CD14-positive monocyte (primary cell): ENCODE results near the gene PROB1. TPM values are rescaled to one million over a fixed set of nuclear protein-coding genes. Genes with fewer than 3 reads are reported as not detected.

Experiments
- DNase-seq, 3 donors: peaks; one replicate each; pipeline ENCODE4 v3.0.0-alpha.2; 2011 to 2022
- H2AFZ ChIP-seq: 2 replicates; pipeline ENCODE4 v1.6.0; 2012; ENCODE audit warnings: mild to moderate bottlenecking, low read depth, low read length, inconsistent platforms; ENCODE audit not compliant: insufficient read depth, poor library complexity, severe bottlenecking
- H3K27ac ChIP-seq, 2 donors: 1 replicate in 1 of 2; 2 replicates in 1 of 2; pipeline ENCODE4 v1.5.1; 2012 to 2013; ENCODE audit warnings: low read length in 2 of 2, control low read depth in 1 of 2, inconsistent platforms in 1 of 2, low read depth in 1 of 2, mild to moderate bottlenecking in 1 of 2
- H3K27me3 ChIP-seq, 2 donors: one replicate each; pipeline versions ENCODE4 v1.6.0 to v1.6.1; 2011 to 2013; ENCODE audit warnings: low read length in 2 of 2; ENCODE audit not compliant: control insufficient read depth in 2 of 2, insufficient read depth in 2 of 2
- H3K36me3 ChIP-seq, 2 donors: replicated peaks in 1 of 2; 1 replicate in 1 of 2; 2 replicates in 1 of 2; pipeline versions ENCODE4 v1.5.1 to v1.6.1; 2012 to 2013; ENCODE audit warnings: low read length in 2 of 2, control low read depth in 1 of 2, inconsistent platforms in 1 of 2, mild to moderate bottlenecking in 1 of 2; ENCODE audit not compliant: insufficient read depth in 2 of 2, control insufficient read depth in 1 of 2
- H3K4me1 ChIP-seq, 2 donors: 1 replicate in 1 of 2; 2 replicates in 1 of 2; pipeline versions ENCODE4 v1.5.1 to v1.6.1; 2012 to 2013; ENCODE audit warnings: low read length in 2 of 2, control low read depth in 1 of 2, inconsistent platforms in 1 of 2, mild to moderate bottlenecking in 1 of 2, moderate library complexity in 1 of 2; ENCODE audit not compliant: insufficient read depth in 2 of 2, control insufficient read depth in 1 of 2
- H3K4me2 ChIP-seq: replicated peaks from 2 replicates; pipeline ENCODE3; 2012; ENCODE audit warnings: low read length, moderate library complexity, mild to moderate bottlenecking; ENCODE audit not compliant: poor library complexity, severe bottlenecking; ENCODE audit errors: extremely low read depth
- H3K4me3 ChIP-seq, 3 experiments: fragments of 200-600 bp in 1 of 3; sonication (generic) in 1 of 3; replicated peaks in 1 of 3; 1 replicate in 2 of 3; 2 replicates in 1 of 3; pipeline ENCODE4 v1.5.1; 2011 to 2013; ENCODE audit warnings: low read length in 3 of 3, mild to moderate bottlenecking in 3 of 3, control low read depth in 2 of 3, low read depth in 2 of 3, inconsistent platforms in 1 of 3, moderate library complexity in 1 of 3
- H3K79me2 ChIP-seq: 2 replicates; pipeline ENCODE4 v1.6.0; 2012; ENCODE audit warnings: mild to moderate bottlenecking, control low read depth, inconsistent platforms, low read length, moderate library complexity; ENCODE audit not compliant: insufficient read depth
- H3K9ac ChIP-seq: 2 replicates; pipeline ENCODE4 v1.6.0; 2017; ENCODE audit warnings: low read length, mild to moderate bottlenecking; ENCODE audit not compliant: insufficient read depth, poor library complexity, severe bottlenecking
- H3K9me3 ChIP-seq, 2 donors: replicated peaks in 1 of 2; 1 replicate in 1 of 2; 2 replicates in 1 of 2; pipeline versions ENCODE4 v1.5.1 to v1.6.1; 2012 to 2013; ENCODE audit warnings: low read length in 2 of 2, control low read depth in 1 of 2; ENCODE audit not compliant: control insufficient read depth in 1 of 2, insufficient read depth in 1 of 2
- H4K20me1 ChIP-seq: 2 replicates; pipeline ENCODE4 v1.6.0; 2012; ENCODE audit warnings: mild to moderate bottlenecking, low read length, control low read depth, moderate library complexity; ENCODE audit not compliant: insufficient read depth
- H3K27ac Mint-ChIP-seq, 7 donors: one replicate each; pipeline ENCODE4 v1.8.0; 2020; ENCODE audit warnings: mild to moderate bottlenecking in 7 of 7, mixed read lengths in 7 of 7, moderate library complexity in 6 of 7, inconsistent platforms in 2 of 7
- H3K27me3 Mint-ChIP-seq, 3 donors: one replicate each; pipeline ENCODE4 v1.8.0; 2021 to 2022; ENCODE audit warnings: low read depth in 3 of 3, mild to moderate bottlenecking in 3 of 3, mixed read lengths in 3 of 3, moderate library complexity in 3 of 3, inconsistent platforms in 1 of 3
- H3K36me3 Mint-ChIP-seq, 2 donors: one replicate each; pipeline ENCODE4 v1.8.0; 2020; ENCODE audit warnings: mixed read lengths in 2 of 2, inconsistent platforms in 1 of 2, mild to moderate bottlenecking in 1 of 2
- H3K4me1 Mint-ChIP-seq: one replicate; pipeline ENCODE4 v1.8.0; 2020; ENCODE audit warnings: mild to moderate bottlenecking, mixed read lengths
- H3K4me3 Mint-ChIP-seq, 2 donors: one replicate each; pipeline ENCODE4 v1.8.0; 2020; ENCODE audit warnings: mild to moderate bottlenecking in 2 of 2, mixed read lengths in 2 of 2, moderate library complexity in 1 of 2
- H3K9me3 Mint-ChIP-seq, 7 donors: one replicate each; pipeline ENCODE4 v1.8.0; 2020 to 2022; ENCODE audit warnings: mixed read lengths in 7 of 7, mild to moderate bottlenecking in 6 of 7, moderate library complexity in 6 of 7, inconsistent platforms in 2 of 7
- CTCF ChIP-seq: fragments of 200-600 bp; IDR thresholded peaks from one replicate; pipeline ENCODE4 v1.8.0; 2022; ENCODE audit warnings: antibody characterized with exemption, mild to moderate bottlenecking
- WGBS: methylation state at CpG from one replicate; pipeline ENCODE4 v1.1.5; 2013; ENCODE audit warnings: missing lambda C conversion rate; ENCODE audit not compliant: insufficient coverage; 5-methylcytosine and 5-hydroxymethylcytosine counted together
- intact Hi-C, 2 donors: fragments of 100-400 bp; cut with micrococcal nuclease; formaldehyde crosslinking; loops; one replicate each; pipeline versions ENCODE4 v1.15.0 to v1.15.1; 2023
- polyA plus RNA-seq, 3 donors: library from polyadenylated mRNA; depleted of rRNA in 1 of 3; unstranded in 2 of 3; stranded (reverse) in 1 of 3; fragments of 300-500 nt in 2 of 3; fragments of >200 nt in 1 of 3; fragmentation: Illumina TruSeq in 2 of 3; gene quantifications; 1 replicate in 2 of 3; 2 replicates in 1 of 3; pipeline ENCODE4 v1.2.3, GENCODE V29; 2012 to 2021

PROB1 gene
- polyA plus RNA-seq, 3 donors, result 0.05 to 0.11 TPM; not detected in 1

- H3K79me2 ChIP-seq, result no peaks in the 10 kb centered on the region
- no peaks in the 10 kb centered on the region for H3K4me1 Mint-ChIP-seq
- WGBS, result 92% methylated on average over 2 of the region's 3 CpGs
- peaks cover 0 to 12% (median 0%) of the 10 kb centered on the region in 3 donors for H3K27me3 Mint-ChIP-seq
- H3K36me3 Mint-ChIP-seq, result peaks cover 15 to 31% of the 10 kb centered on the region in 2 donors
- H3K9me3 Mint-ChIP-seq, result peaks cover 0 to 3% (median 0%) of the 10 kb centered on the region in 7 donors
- H3K27ac Mint-ChIP-seq, result peak overlapping the region in 1 of 7 donors; percentile 31
- no peak overlapping the region for H3K4me3 Mint-ChIP-seq
- no peak for TF ChIP-seq CTCF
- intact Hi-C loops, result no loop called here
- H3K4me3 ChIP-seq, result no peak overlapping the region
- H3K36me3 ChIP-seq, result peaks cover 1 to 17% of the 10 kb centered on the region in 2 donors
- H3K4me2 ChIP-seq, result no peak overlapping the region
- H3K27me3 ChIP-seq, result no peaks in the 10 kb centered on the region
- H4K20me1 ChIP-seq, result no peaks in the 10 kb centered on the region
- H2AFZ ChIP-seq, result no peak overlapping the region
- no peaks in the 10 kb centered on the region for H3K4me1 ChIP-seq
- DNase-seq, result no peak
- no peak overlapping the region for H3K9ac ChIP-seq
- H3K27ac ChIP-seq, result no peak overlapping the region
- H3K9me3 ChIP-seq, result no peaks in the 10 kb centered on the region
Measured at GRCh38 chr5:139377226-139377625, 17.7 kb downstream of the PROB1 start.

DNA sequence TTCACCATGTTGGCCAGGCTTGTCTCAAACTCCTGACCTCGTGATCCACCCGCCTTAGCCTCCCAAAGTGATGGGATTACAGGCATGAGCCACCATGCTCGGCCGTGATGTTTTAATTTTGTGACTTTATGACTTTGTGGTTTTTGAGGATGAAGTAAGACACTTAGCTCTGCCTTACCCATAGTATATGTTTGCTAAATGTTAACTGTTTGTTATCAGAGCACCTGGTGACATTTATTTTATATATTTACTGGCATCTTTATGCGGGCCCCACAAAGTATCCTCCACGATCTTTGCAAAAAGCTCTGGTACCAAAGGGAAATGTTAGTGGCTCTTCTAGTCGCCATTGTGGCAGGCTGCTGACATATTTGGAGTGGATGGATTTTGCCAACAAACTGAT, 18.5 kb downstream of the PROB1 start:
- 100% methylated on average over 1 of the region's 7 CpGs for WGBS
- no peak for DNase-seq
- peaks cover 0 to 3% (median 0%) of the 10 kb centered on the region in 7 donors for H3K9me3 Mint-ChIP-seq
- H3K27me3 ChIP-seq, result no peaks in the 10 kb centered on the region
- H3K4me2 ChIP-seq, result no peak overlapping the region
- H3K27me3 Mint-ChIP-seq, result peaks cover 0 to 12% (median 0%) of the 10 kb centered on the region in 3 donors
- no peaks in the 10 kb centered on the region for H4K20me1 ChIP-seq
- H3K4me1 Mint-ChIP-seq, result no peaks in the 10 kb centered on the region
- no peak overlapping the region for H3K27ac Mint-ChIP-seq
- no peak for TF ChIP-seq CTCF
- H2AFZ ChIP-seq, result no peak overlapping the region
- peaks cover 23 to 37% of the 10 kb centered on the region in 2 donors for H3K36me3 Mint-ChIP-seq
- intact Hi-C loops, result no loop called here
- no peak overlapping the region for H3K4me3 ChIP-seq
- peaks cover 9 to 26% of the 10 kb centered on the region in 2 donors for H3K36me3 ChIP-seq
- no peak overlapping the region for H3K4me3 Mint-ChIP-seq
- no peak overlapping the region for H3K9ac ChIP-seq
- H3K79me2 ChIP-seq, result no peaks in the 10 kb centered on the region
- no peaks in the 10 kb centered on the region for H3K4me1 ChIP-seq
- no peaks in the 10 kb centered on the region for H3K9me3 ChIP-seq
- H3K27ac ChIP-seq, result no peak overlapping the region
